NOMO-1 treated with dmso at 0.1 percent for 144 hours (cell line): ENCODE results near the gene CTNNA1.

Source experiments
- DNase-seq: peaks from one replicate; lab custom pipeline; 2025; ENCODE audit not compliant: unreplicated experiment; lab: John Stamatoyannopoulos, UW

CTNNA1 gene

DNA sequence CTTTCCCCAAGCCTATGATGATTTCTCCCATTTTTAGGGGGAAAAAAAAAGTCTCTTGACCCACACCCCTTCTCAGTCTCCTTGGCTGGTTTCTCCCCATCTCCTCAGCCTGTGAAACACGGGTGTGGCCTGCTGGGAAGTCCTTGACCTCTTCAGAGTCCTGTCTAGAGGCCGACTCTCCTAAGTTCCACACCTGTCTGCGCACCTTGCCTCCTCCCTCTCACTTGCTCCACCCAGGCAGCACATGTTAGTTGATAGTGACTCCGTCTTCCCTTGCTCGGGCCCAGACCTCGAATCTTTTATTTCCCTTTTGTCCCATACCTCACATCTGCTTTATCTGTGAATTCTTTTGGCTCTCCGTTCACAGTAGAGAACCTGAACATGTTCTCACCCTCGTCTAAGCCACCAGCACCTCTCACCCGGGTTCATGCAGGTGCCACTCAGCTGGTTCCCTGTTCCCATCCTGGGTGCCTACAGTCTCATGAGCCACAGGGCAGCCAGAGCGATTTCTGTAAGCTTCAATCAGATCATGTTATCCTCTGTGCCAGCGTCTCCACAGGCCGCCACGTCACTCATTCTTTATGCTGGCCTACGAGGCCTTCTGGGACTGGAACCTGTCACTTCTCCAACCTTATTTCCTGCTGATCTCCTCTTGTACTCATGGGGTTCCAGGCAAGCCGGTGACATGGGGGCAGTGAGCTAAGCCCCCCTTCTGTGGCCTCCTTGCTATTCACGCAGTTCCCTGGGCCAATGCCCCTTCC, 173.6 kb downstream of the CTNNA1 start:
- no peak for DNase-seq

DNA sequence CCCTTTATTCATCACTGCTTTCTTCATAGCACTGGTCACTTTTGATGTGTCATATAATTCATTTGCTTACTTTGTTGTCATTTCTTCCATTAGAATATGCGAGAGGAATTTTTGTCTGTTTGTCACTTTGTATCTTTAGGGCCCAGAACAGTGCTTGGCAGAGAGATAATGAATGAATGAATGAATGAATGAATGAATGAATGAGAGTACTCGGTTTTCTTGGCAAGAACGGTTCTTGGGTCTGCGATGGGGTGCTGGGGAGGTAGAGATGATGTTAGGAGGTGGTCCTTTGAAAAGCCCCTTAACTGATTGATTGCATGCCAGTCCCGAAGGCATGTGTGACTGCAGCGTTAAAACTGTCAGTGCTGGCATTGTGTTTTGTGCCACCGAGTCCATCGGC, 174.3 kb downstream of the CTNNA1 start:
- no peak for DNase-seq

DNA sequence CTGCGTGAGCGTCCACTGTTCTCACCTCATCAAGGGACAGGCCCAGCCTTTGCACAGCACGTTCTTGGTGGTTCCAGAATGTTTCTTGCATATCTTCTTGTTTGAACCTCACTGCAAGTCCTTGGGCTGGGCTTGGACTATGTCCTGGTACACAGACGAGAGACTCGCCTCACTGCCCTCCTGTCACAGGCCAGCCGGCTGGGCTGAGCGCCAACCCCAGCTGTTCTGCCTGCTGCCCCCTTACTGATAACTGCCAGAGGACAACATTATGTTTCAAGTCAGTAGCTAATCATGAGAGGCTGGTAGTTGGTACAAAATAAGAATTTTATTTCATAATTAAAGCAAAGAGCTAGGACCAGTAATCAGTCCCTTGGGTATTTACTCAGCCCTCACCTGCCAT, 174.8 kb downstream of the CTNNA1 start:
- DNase-seq: no peak

DNA sequence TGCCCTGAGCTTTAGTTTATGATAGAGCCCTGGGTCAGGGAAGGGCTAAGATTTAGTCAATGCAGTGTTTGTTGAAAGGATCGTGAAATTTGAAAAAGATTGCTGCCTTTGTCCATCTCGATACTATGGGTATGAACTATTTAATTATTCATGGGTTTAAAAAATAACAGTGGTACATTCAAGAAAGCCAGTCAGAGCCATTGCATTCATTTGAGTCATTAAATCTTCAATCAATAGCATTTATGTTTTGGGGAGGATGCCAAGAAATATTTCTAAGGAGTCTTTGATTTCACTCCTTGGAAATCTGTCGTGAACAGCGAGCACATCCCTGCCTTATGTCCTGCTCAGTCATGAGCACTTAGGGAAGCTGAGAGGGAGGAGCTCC, 176.3 kb downstream of the CTNNA1 start:
- no peak for DNase-seq

DNA sequence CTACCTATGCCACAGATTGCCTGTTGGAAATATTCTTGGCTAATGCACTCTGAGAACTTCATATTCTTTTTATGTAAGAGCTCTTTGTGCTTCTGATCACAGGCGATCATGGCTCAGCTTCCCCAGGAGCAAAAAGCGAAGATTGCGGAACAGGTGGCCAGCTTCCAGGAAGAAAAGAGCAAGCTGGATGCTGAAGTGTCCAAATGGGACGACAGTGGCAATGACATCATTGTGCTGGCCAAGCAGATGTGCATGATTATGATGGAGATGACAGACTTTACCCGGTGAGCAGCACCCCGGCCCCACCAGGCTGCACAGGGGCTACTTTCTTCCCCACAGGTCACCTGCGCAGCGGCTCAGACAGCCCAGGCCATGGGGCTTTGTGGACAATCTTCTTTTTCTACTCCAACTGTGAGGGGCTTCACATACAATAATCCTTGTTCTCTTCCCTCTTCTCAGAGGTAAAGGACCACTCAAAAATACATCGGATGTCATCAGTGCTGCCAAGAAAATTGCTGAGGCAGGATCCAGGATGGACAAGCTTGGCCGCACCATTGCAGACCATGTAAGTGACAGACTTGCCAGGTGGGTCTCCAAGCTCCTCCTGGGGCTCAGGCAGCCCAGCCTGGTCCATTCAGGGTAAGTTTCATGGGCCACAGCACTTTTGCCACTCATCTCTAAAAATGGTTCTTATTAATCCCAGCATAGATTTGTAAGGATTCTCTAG, 177.3 kb downstream of the CTNNA1 start:
- no peak for DNase-seq

DNA sequence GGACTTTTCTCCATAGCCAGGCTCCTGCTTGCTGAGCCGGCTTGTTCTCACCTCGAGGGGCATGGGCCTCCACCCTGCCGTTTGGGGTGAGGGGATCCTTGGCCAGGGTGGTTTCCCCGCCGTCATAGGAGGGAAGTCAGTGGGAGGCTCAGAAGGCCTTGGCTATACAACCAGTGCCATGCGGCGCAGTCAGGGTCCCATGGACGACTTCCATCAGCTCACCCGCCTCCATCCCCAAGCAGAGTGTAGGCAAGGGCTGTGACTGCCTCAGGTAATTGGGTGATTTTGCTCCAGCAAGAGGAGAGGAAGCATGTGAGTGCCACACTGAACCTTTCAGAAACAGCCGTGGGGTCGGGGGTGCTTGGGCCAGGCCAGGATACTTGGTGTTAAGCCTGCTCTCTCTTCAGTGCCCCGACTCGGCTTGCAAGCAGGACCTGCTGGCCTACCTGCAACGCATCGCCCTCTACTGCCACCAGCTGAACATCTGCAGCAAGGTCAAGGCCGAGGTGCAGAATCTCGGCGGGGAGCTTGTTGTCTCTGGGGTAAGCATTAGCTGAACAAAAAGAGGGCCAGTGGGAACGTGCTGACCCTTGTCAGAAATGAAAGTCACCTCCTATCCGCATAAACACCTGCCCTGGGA, 179.1 kb downstream of the CTNNA1 start:
- DNase-seq: no peak

DNA sequence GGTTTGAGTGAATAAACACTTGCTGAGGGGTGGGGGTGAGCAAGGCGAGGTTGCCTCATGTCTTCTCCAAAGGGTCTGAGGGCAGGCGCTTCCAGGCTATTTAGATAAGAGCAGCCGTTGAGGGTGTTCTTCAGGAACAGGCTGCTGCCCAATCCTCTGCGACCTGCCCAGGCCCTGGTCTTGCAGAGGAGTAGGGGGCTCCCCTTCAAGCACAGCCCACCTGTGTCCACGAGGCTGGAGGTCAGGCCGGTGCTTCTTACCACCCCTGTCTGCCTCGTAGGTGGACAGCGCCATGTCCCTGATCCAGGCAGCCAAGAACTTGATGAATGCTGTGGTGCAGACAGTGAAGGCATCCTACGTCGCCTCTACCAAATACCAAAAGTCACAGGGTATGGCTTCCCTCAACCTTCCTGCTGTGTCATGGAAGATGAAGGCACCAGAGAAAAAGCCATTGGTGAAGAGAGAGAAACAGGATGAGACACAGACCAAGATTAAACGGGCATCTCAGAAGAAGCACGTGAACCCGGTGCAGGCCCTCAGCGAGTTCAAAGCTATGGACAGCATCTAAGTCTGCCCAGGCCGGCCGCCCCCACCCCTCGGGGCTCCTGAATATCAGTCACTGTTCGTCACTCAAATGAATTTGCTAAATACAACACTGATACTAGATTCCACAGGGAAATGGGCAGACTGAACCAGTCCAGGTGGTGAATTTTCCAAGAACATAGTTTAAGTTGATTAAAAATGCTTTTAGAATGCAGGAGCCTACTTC, 180.5 kb downstream of the CTNNA1 start:
- no peak for DNase-seq

DNA sequence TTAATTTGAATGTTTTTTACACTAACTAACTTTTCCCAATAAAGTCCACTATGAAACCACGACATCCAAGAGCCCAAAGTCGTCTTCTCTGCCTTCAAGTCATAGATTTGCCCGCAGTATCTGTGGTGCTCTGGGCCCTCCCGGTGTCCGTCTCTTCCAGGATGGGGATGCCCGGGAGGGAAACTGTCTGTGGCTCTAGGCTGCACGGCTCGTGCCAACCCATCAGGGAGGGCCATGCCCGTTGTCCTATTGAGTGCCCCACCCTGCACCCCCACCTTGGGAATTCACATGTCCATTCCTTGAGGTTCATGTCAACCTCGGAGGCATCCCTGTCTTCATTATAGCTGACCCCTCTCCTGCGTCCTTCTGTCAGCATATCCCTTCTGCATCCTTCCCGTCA, 181.7 kb downstream of the CTNNA1 start:
- DNase-seq: no peak

DNA sequence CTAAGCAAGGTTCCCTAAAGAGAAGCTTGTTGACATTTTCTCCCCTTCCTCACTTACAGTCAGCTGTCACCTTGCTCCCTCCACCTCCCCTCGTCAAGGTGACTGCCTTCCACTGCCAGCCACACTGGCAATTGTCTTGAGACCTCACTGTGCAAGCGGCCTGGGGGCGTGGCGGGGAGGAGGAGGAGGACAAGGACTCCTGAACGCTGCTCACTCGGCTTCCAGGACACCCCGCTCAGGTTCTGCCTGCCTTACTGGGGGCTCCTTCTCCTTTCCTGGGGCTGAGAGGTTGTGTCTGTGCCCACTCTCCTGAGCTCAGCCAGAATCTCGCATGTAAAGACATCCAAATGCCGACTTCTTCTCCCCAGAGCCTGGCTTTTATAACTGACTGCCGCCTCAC, 182.2 kb downstream of the CTNNA1 start:
- DNase-seq: no peak

DNA sequence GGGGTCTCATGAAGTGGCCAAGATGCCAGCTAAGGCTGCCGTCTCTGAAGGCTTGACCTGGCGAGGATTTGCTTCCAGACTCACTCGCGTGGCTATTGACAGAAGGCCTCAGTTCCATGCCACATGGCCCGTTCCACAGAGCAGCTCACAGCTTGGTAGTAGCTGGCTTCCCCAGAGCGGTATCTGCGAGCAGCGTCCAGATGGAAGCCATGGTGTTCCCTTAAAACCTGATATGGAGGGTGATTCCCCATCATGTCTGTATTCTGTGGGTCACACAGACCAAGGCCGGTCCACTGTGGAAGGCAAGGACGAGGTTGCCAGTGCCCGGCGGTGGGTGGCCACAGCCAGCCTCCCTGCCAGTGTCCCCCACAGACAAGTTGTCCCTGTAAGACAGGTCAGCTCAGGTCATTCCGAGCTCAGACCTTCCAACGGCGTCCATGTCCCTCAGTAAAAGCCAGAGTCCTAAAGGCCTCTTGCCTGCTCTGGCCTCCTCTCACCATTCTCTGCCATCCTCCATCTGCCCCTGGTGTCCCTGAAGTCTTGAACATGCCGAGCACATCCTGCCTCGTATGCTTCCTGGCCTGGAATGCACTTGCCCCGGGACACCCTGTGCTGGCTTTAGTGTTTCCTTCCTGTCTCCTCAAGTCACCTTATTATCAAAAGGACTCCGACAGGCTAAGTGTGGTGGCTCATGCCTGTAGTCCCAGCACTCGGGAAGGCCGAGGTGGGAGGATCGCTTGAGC, 183.2 kb downstream of the CTNNA1 start:
- no peak for DNase-seq

DNA sequence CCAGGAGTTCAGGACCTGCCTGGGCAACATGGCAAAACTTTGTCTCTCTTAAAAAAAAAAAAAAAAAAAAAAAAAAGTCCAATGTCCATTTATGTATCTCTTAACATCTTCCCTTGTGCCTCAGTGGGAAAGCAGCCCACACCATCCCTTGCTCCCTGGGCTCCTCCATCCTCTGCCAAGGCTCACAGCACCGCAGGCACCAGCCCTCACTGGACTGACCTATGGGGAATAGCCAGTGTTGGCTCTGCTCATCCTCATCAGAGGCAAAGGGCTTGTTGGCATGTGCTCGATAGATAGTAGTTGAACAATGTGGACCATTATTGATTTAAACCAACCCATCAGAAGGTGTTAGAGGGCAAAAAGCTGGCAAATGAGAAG, 183.7 kb downstream of the CTNNA1 start:
- no peak for DNase-seq

DNA sequence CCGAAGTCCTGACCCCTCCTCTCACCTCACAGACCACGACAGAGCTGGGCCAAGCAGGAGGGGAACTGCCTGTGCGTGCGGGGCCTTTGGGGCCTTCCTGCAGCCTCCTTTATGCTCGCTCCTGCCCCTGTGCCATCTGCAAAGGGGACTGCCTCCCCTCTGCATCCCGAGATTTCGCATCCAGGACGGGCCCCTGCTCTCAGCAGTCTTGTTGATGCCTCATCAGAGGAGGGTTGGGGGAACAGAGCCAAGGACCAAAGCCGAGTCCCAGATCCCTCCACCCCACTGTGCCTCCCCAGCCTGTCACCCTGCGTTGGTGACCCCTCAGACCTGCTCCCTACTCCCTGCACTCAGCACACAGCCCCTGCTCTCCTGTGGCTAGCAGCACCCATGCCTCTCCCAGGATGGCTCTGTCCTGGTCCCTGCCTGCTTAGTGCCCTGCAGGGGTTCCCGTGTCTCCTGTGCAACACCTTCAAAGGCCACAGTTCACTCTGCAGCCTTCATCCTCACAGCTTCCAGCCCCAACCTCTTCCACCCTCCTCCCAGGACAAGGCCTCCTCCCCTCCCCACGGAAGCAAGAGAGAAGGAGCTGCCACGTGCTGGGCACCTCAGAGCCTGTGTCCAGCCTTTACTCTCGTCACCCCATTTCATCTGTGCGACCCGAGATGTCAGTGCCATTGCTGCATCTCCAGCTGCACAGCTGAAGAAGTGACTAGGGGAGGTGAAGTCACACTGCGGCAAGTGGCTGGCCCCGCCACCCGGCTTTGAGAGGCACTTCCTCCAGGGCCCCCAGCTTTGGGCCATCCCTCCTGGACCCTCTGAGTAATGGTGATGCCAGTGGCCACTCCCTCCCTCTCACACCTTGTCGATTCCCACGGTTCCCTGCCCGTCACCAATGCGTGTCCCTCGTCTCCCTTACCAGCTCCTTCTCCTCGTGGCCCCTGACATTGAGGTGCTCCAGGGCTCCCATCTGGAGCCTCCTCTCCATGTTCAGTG, 184.5 kb downstream of the CTNNA1 start:
- DNase-seq: no peak

DNA sequence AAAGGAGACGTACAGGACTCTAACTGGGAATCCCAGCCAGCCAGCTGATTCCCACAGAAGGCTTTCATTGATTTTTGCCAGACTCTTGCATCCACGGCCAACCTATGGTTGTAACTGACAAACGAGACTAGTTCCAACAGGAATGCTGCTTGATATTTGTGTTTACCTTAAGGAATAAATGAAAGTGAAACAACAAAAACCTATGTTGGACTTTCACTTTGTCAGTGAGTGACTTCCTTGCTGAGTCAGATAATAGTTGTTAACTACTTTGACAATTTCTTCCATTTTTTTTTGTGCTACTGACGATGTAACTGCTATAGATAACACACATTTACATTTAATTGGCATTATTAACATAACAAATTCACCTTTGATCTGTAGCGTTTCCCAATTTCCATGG, 185.3 kb downstream of the CTNNA1 start:
- DNase-seq: no peak

DNA sequence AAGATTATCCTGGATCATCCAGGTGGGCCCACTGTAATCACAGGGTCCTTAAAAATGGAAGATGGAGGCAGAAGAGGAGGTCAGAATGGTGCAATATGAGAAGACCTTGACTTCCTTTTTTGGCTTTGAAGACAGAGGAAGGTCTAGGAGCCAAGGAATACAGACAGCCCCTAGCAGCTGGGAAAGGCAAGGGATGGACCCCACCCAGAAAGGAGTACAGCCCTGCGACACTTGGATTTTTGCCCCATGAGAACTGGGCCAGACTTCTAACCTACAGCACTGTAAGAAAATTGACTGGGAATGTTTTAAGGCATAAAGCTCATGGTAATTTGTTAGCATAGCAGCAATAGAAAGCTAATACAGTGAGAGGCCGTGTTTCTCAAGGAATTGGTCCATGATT, 188.8 kb downstream of the CTNNA1 start:
- DNase-seq: no peak

DNA sequence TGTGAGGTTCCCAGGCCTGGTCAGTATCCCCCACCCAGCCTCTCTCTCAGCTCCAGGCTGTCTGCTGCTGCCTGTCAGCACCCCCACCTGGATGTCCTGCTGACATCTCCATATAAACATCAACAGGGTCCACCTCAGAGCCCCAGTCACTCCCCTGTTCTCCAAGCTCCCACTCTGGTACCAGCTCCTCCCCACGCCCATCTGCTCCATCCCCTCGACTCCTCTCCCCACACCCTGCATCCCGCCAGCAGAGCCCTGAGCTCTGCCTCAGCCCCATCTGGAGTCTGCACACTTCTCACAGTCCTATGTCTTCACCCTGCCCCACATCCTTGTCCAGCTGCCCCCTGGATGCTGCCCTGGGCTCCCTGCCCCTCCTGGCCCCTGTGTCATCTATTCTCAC, 189.6 kb downstream of the CTNNA1 start:
- DNase-seq: no peak

DNA sequence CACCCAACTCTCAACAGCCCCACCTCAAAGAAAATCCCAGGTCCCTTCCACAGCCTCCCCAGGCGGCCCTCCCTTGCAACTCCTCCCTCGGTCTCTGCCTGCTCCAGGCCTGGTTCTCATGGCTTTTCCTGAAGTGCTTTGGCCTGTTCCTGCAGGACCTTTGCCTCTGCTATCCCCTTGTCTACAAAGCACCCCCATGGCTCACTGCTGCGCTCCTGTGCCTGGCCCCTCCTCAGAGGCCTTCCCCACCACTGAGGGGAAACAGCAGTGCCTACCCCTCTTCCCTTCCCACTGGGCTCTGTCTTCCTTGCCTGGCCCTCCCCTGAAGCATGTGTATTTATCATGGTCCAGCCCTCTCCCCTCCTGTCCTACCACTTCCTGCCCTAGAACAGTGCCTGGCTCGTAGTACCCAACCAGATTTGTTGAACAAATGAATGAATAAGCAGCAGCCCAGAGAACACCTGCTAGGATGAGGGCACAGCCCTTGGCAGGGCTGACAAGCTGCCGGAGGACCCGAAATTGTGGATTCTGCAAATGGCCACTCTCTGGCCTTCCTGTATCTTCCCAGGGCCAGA, 190.5 kb downstream of the CTNNA1 start:
- no peak for DNase-seq

DNA sequence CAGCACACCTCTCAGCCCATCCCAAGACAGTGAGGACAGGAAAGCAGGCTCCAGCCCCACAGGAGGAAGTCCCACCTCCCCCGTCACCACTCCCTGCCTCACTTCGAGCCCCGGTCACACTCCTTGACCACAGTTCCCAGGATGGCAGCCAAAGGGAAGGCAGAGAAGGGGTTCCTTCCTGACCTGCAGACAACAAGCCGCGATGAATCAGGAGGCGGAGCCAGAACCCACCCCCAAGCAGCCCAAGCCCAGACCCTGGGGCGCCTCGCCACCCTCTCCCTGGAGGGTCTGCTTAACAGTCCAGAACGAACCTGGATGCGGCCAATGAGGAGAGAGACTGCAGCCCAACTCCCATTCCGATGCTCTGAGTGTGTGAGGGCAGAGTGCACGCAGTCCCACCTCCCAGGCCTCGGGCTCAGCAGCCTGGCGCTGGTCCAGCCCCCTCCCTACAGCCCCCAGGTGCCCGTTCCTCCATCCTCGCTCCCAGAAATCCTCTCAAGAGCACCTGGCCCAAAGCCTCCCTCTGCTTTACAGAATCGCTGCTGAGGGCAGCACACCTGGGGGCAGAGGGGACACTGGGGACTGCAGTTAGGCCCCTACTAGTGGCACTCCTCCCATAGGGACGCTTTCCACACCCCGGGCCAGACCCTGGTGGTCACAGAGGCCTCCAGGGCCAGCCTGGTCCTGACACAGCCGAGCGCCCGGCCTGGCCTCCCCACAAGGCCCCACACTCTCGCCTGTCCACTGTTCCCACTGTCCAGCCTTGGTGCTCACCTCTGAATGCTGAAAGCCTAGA, 191.5 kb downstream of the CTNNA1 start:
- DNase-seq: no peak

DNA sequence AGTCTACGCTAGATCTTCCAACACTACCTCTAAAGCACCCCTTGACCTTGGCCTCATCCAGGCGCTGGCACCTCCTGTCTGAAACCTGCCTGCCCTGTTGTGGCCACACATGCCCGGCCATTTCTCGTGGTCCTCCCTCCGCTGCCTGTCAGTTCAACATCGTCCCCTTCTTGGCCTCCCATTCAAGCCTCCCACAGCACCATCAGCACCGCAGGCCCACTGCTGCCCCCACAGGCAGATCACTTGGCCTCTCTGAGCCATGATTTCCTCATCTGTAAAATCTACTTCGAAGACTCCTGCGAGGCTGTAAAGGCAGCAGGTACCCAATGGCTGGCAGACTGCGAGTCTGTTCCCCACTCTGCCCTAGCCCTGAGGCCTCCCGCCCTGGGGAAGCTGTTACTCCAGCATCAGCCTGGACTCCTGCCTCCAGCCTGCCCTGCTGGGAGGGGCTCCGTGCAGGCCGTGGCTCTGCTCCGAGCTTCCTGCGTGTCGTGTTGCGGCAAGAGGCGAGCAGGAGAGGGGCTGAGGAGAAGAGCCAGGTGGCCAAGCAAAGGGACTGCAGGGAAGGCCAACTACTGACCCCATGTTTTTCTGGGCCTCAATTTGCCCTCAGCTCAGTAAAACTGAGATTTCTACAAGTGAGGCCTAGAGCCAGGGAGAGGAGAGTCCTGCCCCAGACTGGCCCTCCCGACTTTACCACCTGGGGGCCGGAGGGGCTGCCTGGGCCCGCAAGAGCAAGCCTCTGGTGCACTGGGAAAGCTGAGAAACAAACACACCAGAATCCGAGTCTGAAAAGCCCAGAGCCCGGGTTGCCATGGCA, 192.4 kb downstream of the CTNNA1 start:
- no peak for DNase-seq
